ENCODE measurements around the gene CR1. TPM values are rescaled to one million over a fixed set of nuclear protein-coding genes. Genes with fewer than 3 reads are reported as not detected.

Gene CR1
- total and polyA plus RNA-seq, 8 donors: 0.39 to 37.4 (median 0.79) TPM

- intact Hi-C loops (cut with DNase I): no loop called here
- H3K4me3 ChIP-seq: no peak overlapping the region
- TF ChIP-seq CTCF (IDR thresholded peaks at IDR 0.05): no peak
- no peak for ATAC-seq
- H3K27ac ChIP-seq: no peak overlapping the region
- no peaks in the 10 kb centered on the region for H3K4me1 ChIP-seq
- DNase-seq: no peak
- H3K9me3 ChIP-seq: no peaks in the 10 kb centered on the region
- no peaks in the 10 kb centered on the region for H3K36me3 ChIP-seq
- peaks cover 0 to 14% of the 10 kb centered on the region in 2 donors for H3K27me3 ChIP-seq
Observed at GRCh38 chr1:207463571-207463970, 32.4 kb upstream of the CR1 start.

GRCh38 chr1:207470927-207471326 is 25.0 kb upstream of the CR1 start:
- DNase-seq: no peak
- Histone ChIP-seq H3K9me3 (no peaks in the 10 kb centered on the region), H3K36me3 (no peaks in the 10 kb centered on the region), H3K27me3 (peaks cover 0 to 20% of the 10 kb centered on the region in 2 donors), H3K4me3 (no peak overlapping the region), H3K4me1 (no peaks in the 10 kb centered on the region), H3K27ac (no peak overlapping the region)
- intact Hi-C loops (cut with DNase I): no loop called here
- TF ChIP-seq CTCF (IDR thresholded peaks at IDR 0.05): no peak
- ATAC-seq: no peak

- no peak for ATAC-seq
- intact Hi-C loops (cut with DNase I): no loop called here
- no peak overlapping the region for H3K27ac ChIP-seq
- DNase-seq: no peak
- no peaks in the 10 kb centered on the region for H3K9me3 ChIP-seq
- H3K27me3 ChIP-seq: peaks cover 0 to 6% of the 10 kb centered on the region in 2 donors
- TF ChIP-seq CTCF (IDR thresholded peaks at IDR 0.05): no peak
- no peaks in the 10 kb centered on the region for H3K4me1 ChIP-seq
- no peaks in the 10 kb centered on the region for H3K36me3 ChIP-seq
- H3K4me3 ChIP-seq: no peak overlapping the region
Observed at GRCh38 chr1:207474210-207474609, 21.7 kb upstream of the CR1 start.

- peaks cover 0 to 7% of the 10 kb centered on the region in 2 donors for H3K27me3 ChIP-seq
- DNase-seq (no peak), ATAC-seq (no peak)
- H3K27ac ChIP-seq: no peak overlapping the region
- no peaks in the 10 kb centered on the region for H3K36me3 ChIP-seq
- intact Hi-C loops (cut with DNase I): no loop called here
- no peaks in the 10 kb centered on the region for H3K4me1 ChIP-seq
- no peaks in the 10 kb centered on the region for H3K9me3 ChIP-seq
- no peak for TF ChIP-seq CTCF (IDR thresholded peaks at IDR 0.05)
- no peak overlapping the region for H3K4me3 ChIP-seq
Observed at GRCh38 chr1:207486198-207486597, 9.8 kb upstream of the CR1 start.

GRCh38 chr1:207487636-207488035 is 8.3 kb upstream of the CR1 start:
- Histone ChIP-seq H3K4me1 (no peaks in the 10 kb centered on the region), H3K4me3 (no peak overlapping the region), H3K27ac (no peak overlapping the region), H3K36me3 (no peaks in the 10 kb centered on the region), H3K9me3 (no peaks in the 10 kb centered on the region), H3K27me3 (peaks cover 0 to under 1% of the 10 kb centered on the region in 2 donors)
- no peak for TF ChIP-seq CTCF (IDR thresholded peaks at IDR 0.05)
- intact Hi-C loops (cut with DNase I): no loop called here
- DNase-seq (no peak), ATAC-seq (no peak)

All from left lung (tissue), 10 donors.